GM18951 (cell line): ENCODE measurements around the gene PDE3B.
"Not testable (repeated sequence)": the region's sequence is repeated elsewhere in the genome, so short reads cannot be mapped to it uniquely, and the experiment has no call there.

ENCODE experiments used
- POLR2A ChIP-seq: IDR thresholded peaks from 4 replicates; pipeline ENCODE4 v1.6.1; 2011; ENCODE audit warnings: mild to moderate bottlenecking; ENCODE audit not compliant: insufficient read length, insufficient read depth; ENCODE audit errors: extremely low read depth
- in situ Hi-C: fragments of 300-500 bp; cut with MboI; formaldehyde crosslinking; loops from one replicate; pipeline ENCODE4 v1.12.0; 2022; ENCODE audit warnings: low sequenced_read_pairs, mixed read lengths, inconsistent platforms; ENCODE audit not compliant: unreplicated experiment

The PDE3B gene

GRCh38 chr11:14755140-14755539, 111.5 kb downstream of the PDE3B start:
- no peak for TF ChIP-seq POLR2A
- in situ Hi-C loops = no loop called here

GRCh38 chr11:14756349-14756748, 112.7 kb downstream of the PDE3B start:
- TF ChIP-seq POLR2A = no peak
- in situ Hi-C loops = no loop called here

- in situ Hi-C loops = not testable (repeated sequence)
Measured at GRCh38 chr11:14759300-14760012, 115.9 kb downstream of the PDE3B start.

GRCh38 chr11:14764179-14764578, 120.6 kb downstream of the PDE3B start:
- in situ Hi-C loops = no loop called here
- no peak for TF ChIP-seq POLR2A

- in situ Hi-C loops = no loop called here
- no peak for TF ChIP-seq POLR2A
Measured at GRCh38 chr11:14764579-14765527, 121.2 kb downstream of the PDE3B start.

GRCh38 chr11:14766585-14766984, 123.0 kb downstream of the PDE3B start:
- no peak for TF ChIP-seq POLR2A
- in situ Hi-C loops = no loop called here

GRCh38 chr11:14768526-14769188, 125.1 kb downstream of the PDE3B start:
- in situ Hi-C loops = no loop called here
- TF ChIP-seq POLR2A = no peak

- no peak for TF ChIP-seq POLR2A
Measured at GRCh38 chr11:14773755-14774154, 130.2 kb downstream of the PDE3B start.

GRCh38 chr11:14774721-14775120, 131.1 kb downstream of the PDE3B start:
- in situ Hi-C loops = no loop called here
- no peak for TF ChIP-seq POLR2A

More at GRCh38 chr11:14773755-14774154, 130.2 kb downstream of the PDE3B start:
- in situ Hi-C loops = no loop called here

GRCh38 chr11:14775897-14776296, 132.3 kb downstream of the PDE3B start:
- no peak for TF ChIP-seq POLR2A
- in situ Hi-C loops = no loop called here

GRCh38 chr11:14778460-14778859, 134.9 kb downstream of the PDE3B start:
- in situ Hi-C loops = not testable (repeated sequence)

- in situ Hi-C loops = no loop called here
- TF ChIP-seq POLR2A = no peak
Measured at GRCh38 chr11:14783788-14784187, 140.2 kb downstream of the PDE3B start.

- in situ Hi-C loops = no loop called here
- no peak for TF ChIP-seq POLR2A
Measured at GRCh38 chr11:14784230-14784629, 140.6 kb downstream of the PDE3B start.

- no peak for TF ChIP-seq POLR2A
- in situ Hi-C loops = loop anchor here (5.0 kb wide), 1 partner anchor 117 kb away; no protein-coding TSS in a partner anchor
Measured at GRCh38 chr11:14789879-14790484, 146.4 kb downstream of the PDE3B start.
